T follicular helper cell (primary cell): Measurements from ENCODE around the gene KIF19.

Experiments
- DNase-seq: peaks from one replicate; pipeline ENCODE4 v3.0.0-alpha.2; 2020; ENCODE audit warnings: low read depth

The KIF19 gene

GRCh38 chr17:74362810-74363498 is 36.9 kb downstream of the KIF19 start:
- DNase-seq = no peak

GRCh38 chr17:74367206-74367605 is 41.2 kb downstream of the KIF19 start, which contains the start of gene GPR142:
TSS of gene GPR142 (plus strand) at chr17:74367506. CDS start at chr17:74369541, 2,035 bp downstream.
- DNase-seq = no peak

- peak; percentile 58 for DNase-seq
Measured at GRCh38 chr17:74368341-74369081, 42.5 kb downstream of the KIF19 start.

GRCh38 chr17:74369221-74369620 is 43.2 kb downstream of the KIF19 start:
- peak; percentile 47 for DNase-seq

- DNase-seq = no peak
Measured at GRCh38 chr17:74369665-74370490, 43.9 kb downstream of the KIF19 start.

GRCh38 chr17:74371653-74372147 is 45.7 kb downstream of the KIF19 start:
- no peak for DNase-seq

- DNase-seq = no peak
Measured at GRCh38 chr17:74372426-74372825, 46.4 kb downstream of the KIF19 start.

GRCh38 chr17:74373838-74374606 is 48.0 kb downstream of the KIF19 start:
- no peak for DNase-seq

- DNase-seq = no peak
Measured at GRCh38 chr17:74374858-74375257, 48.8 kb downstream of the KIF19 start.

- peak; percentile 85 for DNase-seq
Measured at GRCh38 chr17:74379495-74380085, 53.6 kb downstream of the KIF19 start.

- DNase-seq = no peak
Measured at GRCh38 chr17:74380086-74380958, 54.3 kb downstream of the KIF19 start.

GRCh38 chr17:74380959-74381808 is 55.2 kb downstream of the KIF19 start:
- DNase-seq = no peak

- DNase-seq = no peak
Measured at GRCh38 chr17:74383141-74383540, 57.1 kb downstream of the KIF19 start.

- DNase-seq = no peak
Measured at GRCh38 chr17:74385201-74385600, 59.2 kb downstream of the KIF19 start.

GRCh38 chr17:74386386-74386785 is 60.4 kb downstream of the KIF19 start:
- DNase-seq = no peak

- no peak for DNase-seq
Measured at GRCh38 chr17:74387365-74388218, 61.6 kb downstream of the KIF19 start.

GRCh38 chr17:74389084-74389753 is 63.2 kb downstream of the KIF19 start:
- DNase-seq = no peak
